Astrocyte of the cerebellum (primary cell): ENCODE data around the gene SMC1A.
A peak's percentile ranks its signal among the peaks of the same experiment; 100 is the strongest.

Experiments used
- DNase-seq: peaks from one replicate; pipeline ENCODE4 v3.0.0-alpha.2; 2011; ENCODE audit warnings: low read depth
- H3K4me3 ChIP-seq: 2 replicates; pipeline ENCODE4 v1.5.1; 2011; ENCODE audit warnings: mild to moderate bottlenecking, low read depth, low read length, moderate library complexity
- CTCF ChIP-seq: IDR thresholded peaks from 2 replicates; pipeline ENCODE4 v1.5.1; 2012; ENCODE audit warnings: low read length, low read depth, moderate library complexity, mild to moderate bottlenecking; ENCODE audit errors: missing control alignments
- in situ Hi-C: cut with HindIII; loops from 2 replicates; pipeline ENCODE4 v1.10.0; 2017; ENCODE audit warnings: low sequenced_read_pairs

Gene SMC1A

GRCh38 chrX:53438832-53439230 lies 16.4 kb upstream of the SMC1A start:
- TF ChIP-seq CTCF, result no peak
- no peak for DNase-seq
- in situ Hi-C loops, result no loop called here
- no peak overlapping the region for H3K4me3 ChIP-seq

- no peak for TF ChIP-seq CTCF
- in situ Hi-C loops, result no loop called here
- DNase-seq, result no peak
- H3K4me3 ChIP-seq, result no peak overlapping the region
Observed at GRCh38 chrX:53438174-53438831, 15.8 kb upstream of the SMC1A start.

DNA sequence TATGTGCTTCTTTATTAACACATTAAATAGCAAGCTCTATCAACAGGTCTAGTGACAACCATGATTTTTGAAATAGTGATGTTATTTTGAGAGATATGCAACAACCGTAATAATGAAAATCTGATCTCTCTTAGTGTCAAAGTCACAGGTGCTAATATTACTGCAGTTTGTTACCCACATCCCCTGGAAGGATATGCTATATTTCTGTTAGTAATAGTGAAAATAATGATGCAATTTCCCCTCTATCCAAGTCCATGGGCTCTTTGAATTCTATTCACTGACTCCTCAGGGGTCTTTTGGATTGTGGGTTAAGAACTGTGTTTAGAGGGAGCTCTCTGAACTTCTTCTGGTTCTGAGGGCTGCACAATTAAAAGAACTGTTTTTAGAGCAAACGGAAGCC lies 14.8 kb upstream of the SMC1A start:
- no peak overlapping the region for H3K4me3 ChIP-seq
- DNase-seq, result no peak
- in situ Hi-C loops, result no loop called here
- TF ChIP-seq CTCF, result no peak

GRCh38 chrX:53435997-53436396 lies 13.5 kb upstream of the SMC1A start:
- in situ Hi-C loops, result no loop called here
- no peak overlapping the region for H3K4me3 ChIP-seq
- DNase-seq, result peak; percentile 57

GRCh38 chrX:53433651-53434639 lies 11.5 kb upstream of the SMC1A start, which contains the start of gene HSD17B10:
TSS of gene HSD17B10 (minus strand) at chrX:53434370. CDS start at chrX:53434345, 25 bp downstream.
- peak; percentile 28 for DNase-seq
- peak within 1 kb of the TSS; percentile 77 for H3K4me3 ChIP-seq
- in situ Hi-C loops, result no loop called here
- TF ChIP-seq CTCF, result no peak

More at GRCh38 chrX:53435997-53436396, 13.5 kb upstream of the SMC1A start:
- peak; percentile 94 for TF ChIP-seq CTCF

DNA sequence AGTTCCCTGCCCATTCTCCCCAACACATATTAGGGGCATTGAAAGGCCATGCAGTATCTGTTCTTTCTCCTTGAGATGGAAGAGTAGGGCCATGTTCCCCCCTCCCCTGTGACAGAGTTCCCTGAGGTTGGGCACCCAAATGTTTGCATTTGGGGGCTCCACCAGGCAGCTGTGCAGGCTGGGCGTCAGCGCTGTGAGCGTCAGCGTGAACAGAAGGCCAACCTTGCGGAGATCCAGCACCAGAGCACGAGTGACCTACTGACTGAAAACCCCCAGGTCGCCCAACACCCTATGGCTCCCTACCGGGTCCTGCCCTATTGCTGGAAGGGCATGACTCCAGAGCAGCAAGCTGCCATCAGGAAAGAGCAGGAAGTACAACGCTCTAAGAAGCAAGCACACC lies 7.8 kb upstream of the SMC1A start:
- in situ Hi-C loops, result no loop called here
- DNase-seq, result no peak
- H3K4me3 ChIP-seq, result no peak overlapping the region
- no peak for TF ChIP-seq CTCF
